Mesenchymal stem cell (in vitro differentiated cells and primary cell): Measurements from ENCODE around the gene CCNT1.

Source experiments
- DNase-seq: peaks from one replicate; pipeline ENCODE4 v3.0.0-alpha.2; 2013
- H2AFZ ChIP-seq: one replicate; pipeline ENCODE4 v1.6.1; 2013; ENCODE audit warnings: low read depth, mild to moderate bottlenecking, control low read depth, inconsistent platforms, low read length, moderate library complexity
- H2AK5ac ChIP-seq: 2 replicates; pipeline ENCODE4 v1.6.1; 2013; ENCODE audit warnings: low read length, moderate library complexity, mild to moderate bottlenecking, inconsistent platforms; ENCODE audit not compliant: severe bottlenecking
- H2BK120ac ChIP-seq: one replicate; pipeline ENCODE4 v1.6.1; 2013; ENCODE audit warnings: low read depth, mild to moderate bottlenecking, inconsistent platforms, low read length, moderate library complexity
- H2BK12ac ChIP-seq, 2 experiments: one replicate each; pipeline ENCODE4 v1.6.1; 2013; ENCODE audit warnings: inconsistent platforms in 2 of 2, low read length in 2 of 2, mild to moderate bottlenecking in 2 of 2, moderate library complexity in 2 of 2, control low read depth in 1 of 2
- H2BK15ac ChIP-seq: one replicate; pipeline ENCODE4 v1.6.1; 2013; ENCODE audit warnings: mild to moderate bottlenecking, low read depth, inconsistent platforms; ENCODE audit not compliant: poor library complexity, severe bottlenecking
- H2BK5ac ChIP-seq: 2 replicates; pipeline ENCODE4 v1.6.1; 2013; ENCODE audit warnings: low read depth, mild to moderate bottlenecking, low read length, control low read depth, inconsistent platforms; ENCODE audit not compliant: poor library complexity, severe bottlenecking
- H3K14ac ChIP-seq, 2 experiments: one replicate each; pipeline ENCODE4 v1.6.1; 2013; ENCODE audit warnings: inconsistent platforms in 2 of 2, low read length in 2 of 2, control low read depth in 1 of 2, mild to moderate bottlenecking in 1 of 2, moderate library complexity in 1 of 2
- H3K18ac ChIP-seq, 2 experiments: one replicate each; pipeline ENCODE4 v1.6.1; 2013; ENCODE audit warnings: inconsistent platforms in 2 of 2, low read length in 2 of 2, control low read depth in 1 of 2, low read depth in 1 of 2, mild to moderate bottlenecking in 1 of 2
- H3K23ac ChIP-seq, 2 experiments: one replicate each; pipeline ENCODE4 v1.6.1; 2013; ENCODE audit warnings: inconsistent platforms in 2 of 2, low read length in 2 of 2, mild to moderate bottlenecking in 2 of 2, moderate library complexity in 2 of 2, control low read depth in 1 of 2
- H3K27ac ChIP-seq: 2 replicates; pipeline ENCODE4 v1.5.1; 2013; ENCODE audit warnings: mild to moderate bottlenecking, moderate library complexity, low read length, control low read depth, inconsistent platforms; ENCODE audit not compliant: poor library complexity, severe bottlenecking
- H3K27me3 ChIP-seq, 2 experiments: 2 replicates each; pipeline versions ENCODE4 v1.6.1 to v1.7.0; 2013; ENCODE audit warnings: low read length in 2 of 2, mild to moderate bottlenecking in 2 of 2, moderate library complexity in 2 of 2, control low read depth in 1 of 2, inconsistent platforms in 1 of 2; ENCODE audit not compliant: control insufficient read depth in 1 of 2, insufficient read depth in 1 of 2
- H3K36me3 ChIP-seq, 2 experiments: 2 replicates each; pipeline versions ENCODE4 v1.6.1 to v1.7.0; 2013; ENCODE audit warnings: low read length in 2 of 2, control low read depth in 1 of 2, inconsistent platforms in 1 of 2, low read depth in 1 of 2, mild to moderate bottlenecking in 1 of 2; ENCODE audit not compliant: insufficient read depth in 2 of 2, control insufficient read depth in 1 of 2
- H3K4ac ChIP-seq, 2 experiments: one replicate each; pipeline ENCODE4 v1.6.1; 2013; ENCODE audit warnings: inconsistent platforms in 2 of 2, low read length in 2 of 2, mild to moderate bottlenecking in 2 of 2, moderate library complexity in 2 of 2, control low read depth in 1 of 2, low read depth in 1 of 2
- H3K4me1 ChIP-seq: 2 replicates; pipeline ENCODE4 v1.6.1; 2013; ENCODE audit warnings: low read depth, low read length, control low read depth; ENCODE audit not compliant: control insufficient read depth, insufficient read depth
- H3K4me2 ChIP-seq: 2 replicates; pipeline ENCODE4 v1.6.1; 2013; ENCODE audit warnings: low read length, mild to moderate bottlenecking, inconsistent platforms; ENCODE audit not compliant: poor library complexity, severe bottlenecking
- H3K4me3 ChIP-seq, 2 experiments: 2 replicates each; pipeline versions ENCODE4 v1.5.1 to v1.7.0; 2013; ENCODE audit warnings: low read length in 2 of 2, mild to moderate bottlenecking in 2 of 2, control low read depth in 1 of 2, low read depth in 1 of 2; ENCODE audit not compliant: insufficient read depth in 1 of 2
- H3K79me1 ChIP-seq: replicated peaks from 2 replicates; pipeline ENCODE4 v1.6.1; 2013; ENCODE audit warnings: mild to moderate bottlenecking, control low read depth, low read length, inconsistent platforms; ENCODE audit not compliant: poor library complexity, severe bottlenecking
- H3K9ac ChIP-seq: 2 replicates; pipeline ENCODE4 v1.7.0; 2013; ENCODE audit warnings: mild to moderate bottlenecking, low read length, moderate library complexity
- H3K9me3 ChIP-seq: 2 replicates; pipeline ENCODE4 v1.7.0; 2013; ENCODE audit warnings: mild to moderate bottlenecking, low read length; ENCODE audit not compliant: control insufficient read depth
- H4K8ac ChIP-seq: one replicate; pipeline ENCODE4 v1.6.1; 2013; ENCODE audit warnings: inconsistent platforms, mild to moderate bottlenecking, low read length, moderate library complexity
- H4K91ac ChIP-seq: one replicate; pipeline ENCODE4 v1.6.1; 2013; ENCODE audit warnings: mild to moderate bottlenecking, low read length, inconsistent platforms
- WGBS: methylation state at CpG from one replicate; pipeline ENCODE4 v1.1.7; 2013; ENCODE audit warnings: mixed read lengths; 5-methylcytosine and 5-hydroxymethylcytosine counted together

The CCNT1 gene

DNA sequence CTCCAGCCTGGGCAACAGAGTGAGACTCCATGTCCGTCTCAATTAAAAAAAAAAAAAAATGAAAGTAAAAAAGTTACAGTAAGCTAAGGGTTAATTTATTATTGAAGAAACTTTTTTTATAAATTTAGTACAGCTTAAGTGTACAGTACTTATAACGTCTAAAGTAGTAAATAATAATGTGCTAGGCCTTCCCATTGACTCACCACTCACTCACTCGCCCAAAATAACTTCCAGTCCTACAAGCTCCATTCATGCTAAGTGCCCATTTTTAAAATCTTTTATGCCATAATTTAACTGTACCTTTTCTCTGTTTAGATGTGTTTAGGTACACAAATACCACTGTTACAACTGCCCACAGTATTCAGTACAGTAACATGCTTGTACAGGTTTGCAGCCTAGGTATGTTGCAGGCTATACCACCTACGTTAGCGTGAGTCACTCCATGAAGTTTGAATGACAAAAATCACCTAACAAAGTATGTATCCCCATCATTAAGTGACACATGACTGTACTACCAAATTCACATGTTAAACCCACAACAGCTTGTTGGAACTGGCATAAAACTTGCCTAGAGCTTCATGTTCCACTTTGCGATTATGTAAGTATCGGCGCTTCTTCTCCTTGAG is 45.2 kb downstream of the CCNT1 start:
- H3K4me3 ChIP-seq, result no peak overlapping the region
- no peaks in the 10 kb centered on the region for H3K27me3 ChIP-seq
- no peak overlapping the region for H2BK5ac ChIP-seq
- no peaks in the 10 kb centered on the region for H3K9me3 ChIP-seq
- H3K14ac ChIP-seq, result no peak overlapping the region
- no peak overlapping the region for H4K8ac ChIP-seq
- H3K9ac ChIP-seq, result peak overlapping the region; percentile 6
- H3K36me3 ChIP-seq, result peaks cover 54 to 87% of the 10 kb centered on the region in 2 experiments
- H3K4me1 ChIP-seq, result peaks cover 2% of the 10 kb centered on the region
- H2AFZ ChIP-seq, result no peak overlapping the region
- H3K18ac ChIP-seq, result no peak overlapping the region
- no peak for DNase-seq
- no peak overlapping the region for H2BK120ac ChIP-seq
- H3K23ac ChIP-seq, result no peak overlapping the region
- no peak overlapping the region for H2BK12ac ChIP-seq
- no peak overlapping the region for H4K91ac ChIP-seq
- H3K27ac ChIP-seq, result no peak overlapping the region
- WGBS, result 99% methylated on average over 5 of the region's 8 CpGs
- H2AK5ac ChIP-seq, result no peak overlapping the region
- H3K4me2 ChIP-seq, result no peak overlapping the region
- H2BK15ac ChIP-seq, result no peak overlapping the region
- H3K4ac ChIP-seq, result no peak overlapping the region
- peaks cover 14% of the 10 kb centered on the region for H3K79me1 ChIP-seq

DNA sequence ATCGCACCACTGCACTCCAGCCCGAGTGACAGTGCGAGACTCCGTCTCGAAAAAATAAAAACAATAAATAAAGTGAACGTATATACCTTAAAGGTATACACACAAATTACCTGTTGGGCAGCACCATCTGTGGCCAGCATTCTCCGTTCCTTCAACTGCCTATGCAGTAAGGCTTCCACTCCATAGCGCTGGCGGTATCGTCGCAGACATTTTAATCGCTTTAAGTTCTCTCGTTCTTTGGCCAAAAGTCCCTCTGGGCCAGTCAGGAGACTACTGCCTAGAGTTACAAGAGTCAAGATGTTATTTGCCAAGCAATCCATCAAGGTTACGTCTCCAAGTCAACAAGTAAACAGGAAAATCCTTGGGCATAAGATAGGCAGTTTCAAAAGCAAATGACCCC is 47.5 kb downstream of the CCNT1 start:
- Histone ChIP-seq H4K91ac (no peak overlapping the region), H3K9ac (no peak overlapping the region), H2BK12ac (no peak overlapping the region), H3K36me3 (peaks cover 57 to 83% of the 10 kb centered on the region in 2 experiments), H3K4ac (no peak overlapping the region), H3K4me2 (no peak overlapping the region), H3K27ac (no peak overlapping the region), H3K14ac (no peak overlapping the region), H3K18ac (no peak overlapping the region), H3K79me1 (peaks cover 15% of the 10 kb centered on the region), H4K8ac (no peak overlapping the region), H2BK120ac (no peak overlapping the region), H2BK15ac (no peak overlapping the region), H3K23ac (no peak overlapping the region), H3K4me3 (no peak overlapping the region), H3K4me1 (no peaks in the 10 kb centered on the region), H3K9me3 (no peaks in the 10 kb centered on the region), H2AFZ (no peak overlapping the region), H2AK5ac (no peak overlapping the region), H3K27me3 (no peaks in the 10 kb centered on the region), H2BK5ac (no peak overlapping the region)
- no peak for DNase-seq
- WGBS, result 97% methylated on average over 14 of the region's 14 CpGs

DNA sequence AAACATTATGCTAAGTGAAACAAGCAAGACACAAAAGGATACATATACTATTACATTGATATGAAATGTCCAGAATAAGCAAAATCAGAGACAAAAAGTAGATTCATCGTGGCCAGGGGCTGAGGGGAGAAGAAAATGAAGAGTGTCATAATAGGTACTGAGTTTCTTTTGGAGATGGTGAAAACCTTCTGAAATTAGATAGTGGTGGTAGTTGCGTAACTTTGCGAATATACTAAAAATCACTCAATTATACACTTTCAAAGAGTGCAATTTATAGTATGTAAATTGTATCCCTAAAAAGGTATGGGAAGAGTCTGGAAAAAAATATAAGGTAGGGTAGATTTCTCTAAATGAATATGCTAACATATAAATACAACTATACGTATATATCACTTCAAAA is 56.6 kb downstream of the CCNT1 start:
- no peak overlapping the region for H2BK120ac ChIP-seq
- no peak overlapping the region for H3K18ac ChIP-seq
- no peaks in the 10 kb centered on the region for H3K4me1 ChIP-seq
- no peaks in the 10 kb centered on the region for H3K27me3 ChIP-seq
- H3K27ac ChIP-seq, result no peak overlapping the region
- no peaks in the 10 kb centered on the region for H3K9me3 ChIP-seq
- no peak overlapping the region for H3K4ac ChIP-seq
- H4K91ac ChIP-seq, result no peak overlapping the region
- no peak overlapping the region for H2AFZ ChIP-seq
- H4K8ac ChIP-seq, result no peak overlapping the region
- H3K9ac ChIP-seq, result no peak overlapping the region
- H2AK5ac ChIP-seq, result no peak overlapping the region
- H2BK5ac ChIP-seq, result no peak overlapping the region
- WGBS, result 100% methylated on average over 2 of the region's 4 CpGs
- no peak overlapping the region for H3K23ac ChIP-seq
- no peak overlapping the region for H3K14ac ChIP-seq
- H3K79me1 ChIP-seq, result peaks cover 21% of the 10 kb centered on the region
- H3K4me3 ChIP-seq, result no peak overlapping the region
- H3K4me2 ChIP-seq, result no peak overlapping the region
- H2BK12ac ChIP-seq, result no peak overlapping the region
- H3K36me3 ChIP-seq, result peaks cover 40 to 80% of the 10 kb centered on the region in 2 experiments
- no peak for DNase-seq
- no peak overlapping the region for H2BK15ac ChIP-seq

DNA sequence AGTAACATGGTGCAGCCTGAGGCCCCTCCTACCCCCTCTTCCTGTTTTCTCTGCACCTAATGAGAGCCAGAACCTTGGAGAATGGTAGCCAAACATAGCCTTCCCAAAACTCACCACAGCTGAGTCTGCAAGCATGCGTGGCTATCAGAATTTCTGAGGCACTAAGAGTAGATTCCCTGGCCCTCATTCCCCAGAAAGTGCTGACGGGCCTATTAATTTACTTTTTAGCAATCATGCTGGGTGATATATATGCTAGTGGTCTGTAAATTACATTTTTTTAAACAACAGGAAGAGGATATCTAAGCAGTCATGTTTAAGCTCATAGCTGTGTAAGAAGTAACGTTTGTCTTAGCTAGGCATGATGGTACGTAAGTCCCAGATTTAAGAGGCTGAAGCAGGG is 64.8 kb downstream of the CCNT1 start:
- Histone ChIP-seq H3K36me3 (peaks cover 18 to 83% of the 10 kb centered on the region in 2 experiments), H3K9ac (no peak overlapping the region), H3K14ac (no peak overlapping the region), H3K79me1 (peaks cover 19% of the 10 kb centered on the region), H4K91ac (no peak overlapping the region), H3K4ac (no peak overlapping the region), H2BK12ac (no peak overlapping the region), H3K18ac (no peak overlapping the region), H3K4me2 (no peak overlapping the region), H2AFZ (no peak overlapping the region), H4K8ac (no peak overlapping the region), H2AK5ac (no peak overlapping the region), H3K4me3 (no peak overlapping the region), H3K27me3 (no peaks in the 10 kb centered on the region), H2BK15ac (no peak overlapping the region), H3K27ac (no peak overlapping the region), H2BK5ac (no peak overlapping the region), H3K4me1 (no peaks in the 10 kb centered on the region), H3K9me3 (no peaks in the 10 kb centered on the region), H2BK120ac (no peak overlapping the region), H3K23ac (no peak overlapping the region)
- WGBS, result 49% methylated on average over 3 of the region's 4 CpGs
- DNase-seq, result no peak
